Vagina (tissue), 2 donors: ENCODE data around the gene EPB41L2.

ENCODE experiments used
- POLR2A ChIP-seq, 2 donors: fragments of 450-650 bp; IDR thresholded peaks; one replicate each; pipeline ENCODE4 v1.6.1; 2017; ENCODE audit warnings: antibody characterized with exemption in 2 of 2, mild to moderate bottlenecking in 2 of 2, moderate library complexity in 2 of 2
- POLR2AphosphoS5 ChIP-seq, 2 donors: sonication (generic); formaldehyde crosslinking; IDR thresholded peaks; one replicate each; pipeline ENCODE4 v1.9.0; 2017; ENCODE audit warnings: antibody characterized with exemption in 2 of 2, mild to moderate bottlenecking in 2 of 2, low read depth in 1 of 2; ENCODE audit not compliant: insufficient read depth in 1 of 2

- no peak for TF ChIP-seq POLR2A (IDR thresholded peaks at IDR 0.05)
- TF ChIP-seq POLR2AphosphoS5 (IDR thresholded peaks at IDR 0.05; ENCODE audit: insufficient read depth in 1 of 2, low read depth in 1 of 2), result no peak
Observed at GRCh38 chr6:130966344-130966980, 96.6 kb downstream of the EPB41L2 start.
